Fibroblast of skin of left biceps (primary cell): ENCODE results near the gene PDLIM5.
"Not testable (repeated sequence)": the region's sequence is repeated elsewhere in the genome, so short reads cannot be mapped to it uniquely, and the experiment has no call there.

ENCODE experiments used
- DNase-seq, 2 experiments: peaks; one replicate each; pipeline ENCODE4 v3.0.0-alpha.2; 2013; ENCODE audit warnings: low read depth in 2 of 2

PDLIM5 gene

DNA sequence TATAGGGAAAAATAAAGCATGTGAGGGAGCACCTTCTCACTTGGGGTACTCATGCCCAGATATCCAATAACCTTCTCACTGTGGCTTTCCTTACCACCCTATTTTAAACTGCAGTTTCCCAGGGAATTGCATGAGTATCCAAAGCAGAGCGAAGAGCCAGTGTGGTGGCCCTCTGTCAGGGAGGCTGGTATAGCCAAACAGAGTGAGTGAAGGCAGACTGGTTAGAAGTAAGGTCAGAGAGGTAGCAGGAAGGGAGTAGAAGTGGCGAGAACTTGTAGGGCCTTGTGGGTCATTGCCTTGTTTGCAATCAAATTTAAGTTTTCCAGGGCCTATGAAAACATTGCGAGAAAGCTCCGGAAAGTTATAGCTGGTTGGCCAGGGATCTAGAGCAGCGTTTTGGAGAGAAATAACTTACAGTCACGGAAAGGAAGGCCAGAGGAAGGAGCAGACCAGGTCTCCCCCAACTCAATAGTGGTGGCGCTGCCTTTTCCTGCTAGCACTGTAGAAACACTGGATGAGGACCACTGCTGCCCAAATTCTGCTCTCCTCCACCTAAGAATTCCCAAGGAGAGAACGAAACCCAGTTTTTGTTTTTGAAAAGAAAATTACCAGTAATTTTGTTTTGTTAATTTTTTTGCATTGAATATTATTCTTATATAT lies 77.2 kb downstream of the PDLIM5 start:
- DNase-seq: no peak

DNA sequence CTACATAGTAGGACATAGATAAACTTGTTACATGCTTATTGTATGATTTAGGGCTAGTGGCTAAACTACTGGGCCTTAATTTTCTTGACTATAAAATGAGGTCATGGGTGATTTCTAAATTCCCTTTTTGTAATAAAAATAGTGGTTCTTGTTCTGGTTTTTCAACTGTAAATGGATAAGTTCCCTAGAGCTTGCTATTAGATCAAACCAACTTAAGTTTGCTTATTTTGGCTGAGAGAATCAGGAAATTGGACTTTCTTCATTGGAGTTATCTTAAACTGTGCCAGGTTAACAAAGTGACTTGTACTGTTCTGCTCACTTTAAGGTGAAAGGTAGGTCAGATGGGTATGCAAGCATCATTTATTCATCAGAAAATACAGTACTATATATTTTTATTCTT lies 78.3 kb downstream of the PDLIM5 start:
- DNase-seq: no peak

DNA sequence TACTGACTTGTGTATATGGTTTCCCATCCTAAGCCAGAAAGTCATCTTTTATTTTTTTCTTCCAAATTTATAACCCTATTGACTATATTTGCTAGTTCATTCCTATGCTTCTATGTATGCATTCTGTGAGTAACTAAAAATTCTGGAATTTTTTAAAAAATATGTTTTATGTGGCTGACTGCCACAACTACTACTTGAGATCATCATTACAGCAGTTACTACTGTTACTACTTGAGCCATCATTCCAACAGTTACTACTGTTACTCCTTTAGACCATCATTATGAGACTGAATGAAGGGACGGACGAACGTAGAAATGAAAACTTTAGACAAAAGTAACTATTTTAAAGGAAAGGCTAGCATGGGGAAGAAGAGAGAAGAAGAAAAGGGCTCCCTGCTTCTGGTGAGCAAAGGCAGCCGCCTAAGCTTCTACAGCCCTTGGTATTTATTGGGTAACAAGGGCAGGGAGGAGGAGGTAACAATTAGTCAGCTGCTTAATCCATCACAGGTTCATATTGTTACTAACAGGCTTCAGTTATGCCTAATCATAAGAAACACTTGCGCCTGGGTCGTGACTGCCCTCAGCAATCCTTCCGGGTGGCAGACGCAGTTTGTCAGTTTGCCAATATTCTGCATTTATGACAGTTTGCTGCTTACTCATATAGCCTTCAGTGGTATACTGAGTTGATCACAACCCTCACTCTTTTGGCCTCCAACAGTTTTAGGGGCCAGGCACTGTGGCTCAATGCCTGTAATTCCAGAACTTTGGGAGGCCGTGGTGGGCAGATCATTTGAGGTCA lies 80.4 kb downstream of the PDLIM5 start:
- no peak for DNase-seq

GRCh38 chr4:94533405-94534223 lies 81.9 kb downstream of the PDLIM5 start:
- DNase-seq: no peak

DNA sequence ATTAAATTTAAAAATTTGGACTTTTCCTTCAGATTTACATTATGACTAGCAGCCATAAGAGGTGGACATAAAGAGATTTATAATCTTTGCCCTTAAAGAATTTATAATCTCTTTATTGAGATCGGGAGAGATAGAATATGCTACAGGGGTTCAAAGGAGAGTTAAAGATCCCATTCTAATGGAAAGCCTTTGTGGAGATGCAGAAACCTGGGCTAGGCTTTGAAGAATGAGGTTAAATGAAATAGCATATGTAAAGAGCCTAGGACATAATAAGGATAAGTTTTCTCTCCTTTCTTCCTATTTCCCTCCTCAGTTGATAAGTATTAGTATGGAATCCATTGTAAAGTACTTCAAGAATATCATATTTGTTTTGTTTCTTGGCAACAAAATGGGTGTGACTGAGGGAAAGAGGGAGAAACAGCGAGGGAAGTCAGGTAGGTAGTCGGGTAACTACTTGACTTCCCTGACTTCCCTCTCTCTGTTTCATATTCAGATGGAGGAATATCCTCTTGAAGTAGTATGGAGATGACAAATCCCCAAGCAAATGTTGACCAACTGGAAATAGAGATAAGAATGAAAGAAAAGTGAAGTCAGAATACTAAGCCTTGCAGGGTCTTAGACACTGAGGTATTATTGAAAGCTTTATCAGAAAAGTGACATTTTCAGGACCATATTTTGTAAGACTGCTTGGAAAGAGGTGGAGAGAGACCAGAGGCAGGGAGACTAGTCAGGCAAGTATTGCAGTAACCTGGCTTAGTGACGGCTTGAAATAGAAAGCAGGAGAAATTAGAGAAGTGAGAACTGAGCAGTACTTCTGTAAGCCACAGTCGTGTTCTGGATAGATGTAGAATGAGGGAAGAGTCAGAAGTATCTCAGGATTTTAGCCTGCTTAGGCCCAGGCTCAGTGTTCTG lies 82.9 kb downstream of the PDLIM5 start:
- no peak for DNase-seq

DNA sequence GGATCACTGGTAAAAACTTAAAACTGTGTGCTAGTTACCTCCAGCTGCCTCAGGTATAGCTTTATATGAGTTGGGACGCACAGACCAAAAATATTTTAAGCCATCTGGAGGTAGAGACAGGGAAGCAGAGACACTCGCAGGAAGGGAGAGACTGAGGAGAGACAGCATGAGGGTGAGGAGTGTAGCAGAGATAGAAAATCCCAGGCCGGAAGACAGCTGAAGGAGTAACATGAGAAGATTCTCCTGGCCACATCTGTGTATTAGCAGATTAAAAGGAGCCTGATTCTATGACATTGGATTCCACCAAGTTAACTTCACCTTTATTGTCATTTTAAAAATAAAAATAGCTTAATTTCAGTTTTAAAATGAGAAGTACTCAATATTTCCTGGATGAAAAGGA lies 84.3 kb downstream of the PDLIM5 start:
- no peak for DNase-seq

- no peak for DNase-seq
These were observed 85.1 kb downstream of the PDLIM5 start for GRCh38 chr4:94536649-94537469.

- DNase-seq: no peak
These were observed 86.3 kb downstream of the PDLIM5 start for GRCh38 chr4:94537921-94538628.

DNA sequence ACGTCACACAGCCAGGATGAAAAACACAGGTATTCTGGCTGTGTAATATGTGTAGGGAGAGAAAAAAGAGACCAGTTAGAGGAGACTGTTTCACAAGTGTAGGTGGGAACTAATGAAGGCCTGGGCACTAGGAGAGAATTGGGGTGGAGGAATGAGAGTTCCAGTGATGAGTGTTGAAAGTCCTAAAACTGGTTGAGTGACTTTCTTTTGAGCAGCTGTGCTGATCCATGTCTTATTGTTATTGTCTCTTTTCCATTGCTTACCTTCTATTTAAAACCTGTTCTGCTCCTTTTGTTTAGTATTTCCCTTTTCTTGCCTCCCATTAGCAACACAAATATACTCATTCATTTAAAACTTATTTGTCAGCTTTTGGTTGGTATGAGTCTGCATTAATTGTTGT lies 88.7 kb downstream of the PDLIM5 start:
- DNase-seq: no peak

- DNase-seq: no peak
These were observed 93.1 kb downstream of the PDLIM5 start for GRCh38 chr4:94544811-94545210.

DNA sequence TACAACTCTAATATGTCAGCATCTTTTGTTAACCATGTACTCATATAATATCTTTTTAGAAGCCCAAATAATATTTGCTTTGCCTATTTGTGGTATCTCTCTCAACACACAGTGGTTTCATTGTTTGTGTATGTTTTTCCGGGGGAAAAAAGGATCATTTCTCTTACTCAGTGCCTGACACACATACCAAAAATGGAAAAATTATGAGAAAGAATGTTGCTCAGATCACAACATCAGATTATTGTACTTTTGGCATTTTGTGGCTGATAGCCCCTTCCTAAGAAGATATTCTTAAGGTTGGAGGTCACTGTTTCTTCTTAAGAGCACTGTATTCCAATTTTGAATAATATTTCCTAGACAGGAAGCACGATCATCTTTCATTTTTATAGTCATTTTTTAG lies 93.6 kb downstream of the PDLIM5 start:
- DNase-seq: no peak

DNA sequence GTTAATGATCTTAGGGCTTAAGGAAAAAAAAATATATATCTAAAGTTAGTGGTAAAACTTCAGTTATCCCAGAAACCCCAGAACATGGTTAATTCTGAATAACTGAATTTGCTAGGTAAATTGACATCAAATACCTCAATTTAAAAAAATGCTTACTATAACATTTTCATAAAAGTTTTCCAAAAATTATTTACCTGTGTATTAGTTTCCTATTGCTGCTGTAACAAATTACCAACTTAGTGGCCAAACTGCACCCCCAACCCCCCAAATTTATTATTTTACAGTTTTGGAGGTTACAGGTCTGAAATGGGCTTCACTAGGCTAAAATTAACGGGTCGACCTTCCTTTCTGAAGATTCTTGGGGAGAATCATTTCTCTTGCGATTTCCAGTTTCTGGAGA lies 95.2 kb downstream of the PDLIM5 start:
- DNase-seq: no peak

GRCh38 chr4:94548571-94548970 lies 96.8 kb downstream of the PDLIM5 start:
- no peak for DNase-seq

DNA sequence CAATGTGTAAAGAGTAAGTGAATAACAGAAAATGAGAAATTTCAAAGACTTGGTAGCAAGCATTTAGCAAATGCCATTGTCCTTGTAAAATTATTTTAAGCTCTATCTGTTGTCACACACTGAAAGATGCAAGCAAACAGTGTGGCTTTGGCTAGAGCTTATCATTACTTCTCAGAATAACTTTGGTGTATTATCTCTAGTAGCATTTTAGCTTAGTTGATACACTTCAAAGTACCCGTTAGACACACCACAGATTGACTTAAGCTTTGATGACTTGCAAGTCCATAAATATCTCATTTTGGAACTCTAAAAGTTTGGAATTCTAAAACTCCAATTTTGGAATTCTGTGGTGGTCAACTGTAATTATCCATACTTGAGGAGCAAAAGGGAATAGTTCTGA lies 98.6 kb downstream of the PDLIM5 start:
- no peak for DNase-seq

DNA sequence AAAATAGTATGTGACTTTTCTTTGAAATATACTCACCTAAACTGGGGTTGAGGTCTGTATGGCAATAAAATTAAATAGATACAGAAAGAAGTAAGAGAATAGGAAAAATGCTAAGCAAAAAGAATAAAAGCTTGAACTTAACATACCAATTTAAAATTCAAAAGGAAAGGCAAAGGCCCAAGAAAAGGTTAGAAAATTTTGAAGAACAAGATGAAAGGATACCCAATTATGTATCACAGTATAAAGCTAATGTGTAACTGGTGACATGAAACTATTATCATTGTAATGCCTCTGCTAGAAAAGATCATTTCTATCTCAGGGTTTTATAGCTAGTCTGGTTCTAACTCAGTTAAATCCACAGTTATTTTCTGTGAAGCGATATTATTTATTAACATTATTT lies 99.1 kb downstream of the PDLIM5 start:
- DNase-seq: no peak

- no peak for DNase-seq
These were observed 100.2 kb downstream of the PDLIM5 start for GRCh38 chr4:94551643-94552564.

- not testable (repeated sequence) for DNase-seq
These were observed 104.3 kb downstream of the PDLIM5 start for GRCh38 chr4:94556047-94556446.

DNA sequence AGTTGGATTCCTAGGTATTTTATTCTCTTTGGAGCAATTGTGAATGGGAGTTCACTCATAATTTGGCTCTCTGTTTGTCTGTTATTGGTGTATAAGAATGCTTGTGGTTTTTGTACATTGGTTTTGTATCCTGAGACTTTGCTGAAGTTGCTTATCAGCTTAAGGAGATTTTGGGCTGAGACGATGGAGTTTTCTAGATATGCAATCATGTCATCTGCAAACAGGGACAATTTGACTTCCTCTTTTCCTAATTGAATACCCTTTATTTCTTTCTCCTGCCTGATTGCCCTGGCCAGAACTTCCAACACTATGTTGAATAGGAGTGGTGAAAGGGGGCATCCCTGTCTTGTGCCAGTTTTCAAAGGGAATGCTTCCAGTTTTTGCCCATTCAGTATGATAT lies 105.9 kb downstream of the PDLIM5 start:
- not testable (repeated sequence) for DNase-seq

GRCh38 chr4:94558392-94558904 lies 106.7 kb downstream of the PDLIM5 start:
- DNase-seq: no peak
